ENCODE data around the gene GRIFIN. TPM values are rescaled to one million over a fixed set of nuclear protein-coding genes. Genes with fewer than 3 reads are reported as not detected.
A peak's percentile ranks its signal among the peaks of the same experiment; 100 is the strongest.

Gene GRIFIN
- total RNA-seq, 2 donors from 2014 or later: not detected

GRCh38 chr7:2510130-2510776 lies 34.1 kb upstream of the GRIFIN start:
- no peak overlapping the region for H3K27ac Mint-ChIP-seq
- Histone ChIP-seq H3K9ac (ENCODE audit: extremely low read depth, low read length, poor library complexity, severe bottlenecking) (no peak overlapping the region), H3K27me3 (ENCODE audit: control insufficient read depth, insufficient read depth, low read length, poor library complexity, severe bottlenecking) (no peaks in the 10 kb centered on the region), H3K36me3 (ENCODE audit: control insufficient read depth, insufficient read depth, low read length) (no peaks in the 10 kb centered on the region), H3K9me3 (ENCODE audit: control insufficient read depth, low read length) (no peaks in the 10 kb centered on the region), H3K4me3 (ENCODE audit: low read length) (no peak overlapping the region), H3K27ac (ENCODE audit: low read depth, low read length) (no peak overlapping the region), H3K4me1 (ENCODE audit: control insufficient read depth, insufficient read depth, low read length) (peaks cover 15% of the 10 kb centered on the region)
- H3K27me3 Mint-ChIP-seq (ENCODE audit: insufficient read depth): no peaks in the 10 kb centered on the region
- no peak for TF ChIP-seq CTCF (conservative IDR thresholded peaks at IDR 0.05)
- H3K4me1 Mint-ChIP-seq: peaks cover 27% of the 10 kb centered on the region
- no peak overlapping the region for H3K4me3 Mint-ChIP-seq
- no peak for DNase-seq
- no peaks in the 10 kb centered on the region for H3K9me3 Mint-ChIP-seq
- 86 to 92% methylated on average over 7 to 13 of the region's 13 CpGs for WGBS, 2 experiments (ENCODE audit: insufficient coverage in 1 of 2, insufficient read length in 1 of 2)
- H3K36me3 Mint-ChIP-seq (ENCODE audit: low read depth): no peaks in the 10 kb centered on the region

GRCh38 chr7:2509298-2509906 lies 33.2 kb upstream of the GRIFIN start:
- Mint-ChIP-seq H3K27ac (no peak overlapping the region), H3K36me3 (ENCODE audit: low read depth) (no peaks in the 10 kb centered on the region), H3K4me3 (no peak overlapping the region), H3K27me3 (ENCODE audit: insufficient read depth) (no peaks in the 10 kb centered on the region), H3K4me1 (peaks cover 27% of the 10 kb centered on the region), H3K9me3 (no peaks in the 10 kb centered on the region)
- Histone ChIP-seq H3K9me3 (ENCODE audit: control insufficient read depth, low read length) (no peaks in the 10 kb centered on the region), H3K4me1 (ENCODE audit: control insufficient read depth, insufficient read depth, low read length) (peaks cover 15% of the 10 kb centered on the region), H3K9ac (ENCODE audit: extremely low read depth, low read length, poor library complexity, severe bottlenecking) (no peak overlapping the region), H3K36me3 (ENCODE audit: control insufficient read depth, insufficient read depth, low read length) (no peaks in the 10 kb centered on the region), H3K4me3 (ENCODE audit: low read length) (no peak overlapping the region), H3K27me3 (ENCODE audit: control insufficient read depth, insufficient read depth, low read length, poor library complexity, severe bottlenecking) (no peaks in the 10 kb centered on the region), H3K27ac (ENCODE audit: low read depth, low read length) (peak overlapping the region; percentile 60)
- WGBS, 2 experiments (ENCODE audit: insufficient coverage in 1 of 2, insufficient read length in 1 of 2): 70 to 85% methylated on average over 4 to 23 of the region's 23 CpGs
- no peak for DNase-seq
- peak; percentile 19 for TF ChIP-seq CTCF (conservative IDR thresholded peaks at IDR 0.05)

- Histone ChIP-seq H3K9me3 (ENCODE audit: control insufficient read depth, low read length) (no peaks in the 10 kb centered on the region), H3K36me3 (ENCODE audit: control insufficient read depth, insufficient read depth, low read length) (no peaks in the 10 kb centered on the region), H3K4me1 (ENCODE audit: control insufficient read depth, insufficient read depth, low read length) (peaks cover 15% of the 10 kb centered on the region), H3K27me3 (ENCODE audit: control insufficient read depth, insufficient read depth, low read length, poor library complexity, severe bottlenecking) (no peaks in the 10 kb centered on the region), H3K9ac (ENCODE audit: extremely low read depth, low read length, poor library complexity, severe bottlenecking) (no peak overlapping the region), H3K4me3 (ENCODE audit: low read length) (no peak overlapping the region), H3K27ac (ENCODE audit: low read depth, low read length) (peak overlapping the region; percentile 60)
- Mint-ChIP-seq H3K4me3 (no peak overlapping the region), H3K27ac (no peak overlapping the region), H3K9me3 (no peaks in the 10 kb centered on the region), H3K27me3 (ENCODE audit: insufficient read depth) (no peaks in the 10 kb centered on the region), H3K36me3 (ENCODE audit: low read depth) (no peaks in the 10 kb centered on the region), H3K4me1 (peaks cover 27% of the 10 kb centered on the region)
- DNase-seq: peak; percentile 54
- TF ChIP-seq CTCF (conservative IDR thresholded peaks at IDR 0.05): no peak
- WGBS, 2 experiments (ENCODE audit: insufficient coverage in 1 of 2, insufficient read length in 1 of 2): 88% methylated on average over 35 to 43 of the region's 43 CpGs
Observed at GRCh38 chr7:2508327-2509215, 32.4 kb upstream of the GRIFIN start.
